Fibroblast of the aortic adventitia (primary cell): ENCODE data around the gene POLE2. TPM values are rescaled to one million over a fixed set of nuclear protein-coding genes. Genes with fewer than 3 reads are reported as not detected.
A peak's percentile ranks its signal among the peaks of the same experiment; 100 is the strongest.

ENCODE experiments used
- DNase-seq: peaks from one replicate; pipeline ENCODE4 v3.0.0-alpha.2; 2010; ENCODE audit warnings: low read depth
- H3K4me3 ChIP-seq: 2 replicates; pipeline ENCODE4 v1.5.1; 2011; ENCODE audit warnings: low read depth, mild to moderate bottlenecking, control low read depth, low read length, moderate library complexity
- total RNA-seq: library from RNA; depleted of rRNA; stranded (reverse); fragments of >200 nt; gene quantifications from 2 replicates; pipeline ENCODE4 v1.2.3, GENCODE V29; 2012; ENCODE audit warnings: low replicate concordance
- TF ChIP-seq, protein P1 (sequence below): IDR thresholded peaks from 2 replicates; pipeline ENCODE4 v1.5.1; 2011; ENCODE audit warnings: mild to moderate bottlenecking, low read length, control low read depth, inconsistent platforms; ENCODE audit not compliant: insufficient read depth

POLE2 gene
- total RNA-seq, 1 donor: 36.2 TPM

DNA sequence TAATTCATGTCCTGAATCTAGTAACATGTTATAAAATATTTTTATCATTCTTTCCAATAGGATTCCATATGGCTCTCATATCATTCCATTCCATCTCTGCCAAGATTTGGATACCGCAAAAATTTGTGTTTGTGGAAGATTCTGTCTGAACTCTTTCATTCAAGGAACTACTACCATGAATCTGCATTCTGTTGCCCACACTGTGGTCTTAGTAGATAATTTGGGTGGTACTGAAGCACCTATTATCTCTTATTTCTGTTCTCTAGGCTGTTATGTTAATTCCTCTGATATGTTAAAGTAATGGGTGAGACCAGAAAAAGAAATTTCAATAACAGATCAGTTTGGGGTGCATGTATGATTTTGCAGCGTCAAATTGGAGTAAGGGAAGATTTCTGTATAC is 73.8 kb downstream of the POLE2 start:
- DNase-seq: no peak
- H3K4me3 ChIP-seq: no peak overlapping the region
- TF ChIP-seq, protein P1, sequence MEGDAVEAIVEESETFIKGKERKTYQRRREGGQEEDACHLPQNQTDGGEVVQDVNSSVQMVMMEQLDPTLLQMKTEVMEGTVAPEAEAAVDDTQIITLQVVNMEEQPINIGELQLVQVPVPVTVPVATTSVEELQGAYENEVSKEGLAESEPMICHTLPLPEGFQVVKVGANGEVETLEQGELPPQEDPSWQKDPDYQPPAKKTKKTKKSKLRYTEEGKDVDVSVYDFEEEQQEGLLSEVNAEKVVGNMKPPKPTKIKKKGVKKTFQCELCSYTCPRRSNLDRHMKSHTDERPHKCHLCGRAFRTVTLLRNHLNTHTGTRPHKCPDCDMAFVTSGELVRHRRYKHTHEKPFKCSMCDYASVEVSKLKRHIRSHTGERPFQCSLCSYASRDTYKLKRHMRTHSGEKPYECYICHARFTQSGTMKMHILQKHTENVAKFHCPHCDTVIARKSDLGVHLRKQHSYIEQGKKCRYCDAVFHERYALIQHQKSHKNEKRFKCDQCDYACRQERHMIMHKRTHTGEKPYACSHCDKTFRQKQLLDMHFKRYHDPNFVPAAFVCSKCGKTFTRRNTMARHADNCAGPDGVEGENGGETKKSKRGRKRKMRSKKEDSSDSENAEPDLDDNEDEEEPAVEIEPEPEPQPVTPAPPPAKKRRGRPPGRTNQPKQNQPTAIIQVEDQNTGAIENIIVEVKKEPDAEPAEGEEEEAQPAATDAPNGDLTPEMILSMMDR: no peak

DNA sequence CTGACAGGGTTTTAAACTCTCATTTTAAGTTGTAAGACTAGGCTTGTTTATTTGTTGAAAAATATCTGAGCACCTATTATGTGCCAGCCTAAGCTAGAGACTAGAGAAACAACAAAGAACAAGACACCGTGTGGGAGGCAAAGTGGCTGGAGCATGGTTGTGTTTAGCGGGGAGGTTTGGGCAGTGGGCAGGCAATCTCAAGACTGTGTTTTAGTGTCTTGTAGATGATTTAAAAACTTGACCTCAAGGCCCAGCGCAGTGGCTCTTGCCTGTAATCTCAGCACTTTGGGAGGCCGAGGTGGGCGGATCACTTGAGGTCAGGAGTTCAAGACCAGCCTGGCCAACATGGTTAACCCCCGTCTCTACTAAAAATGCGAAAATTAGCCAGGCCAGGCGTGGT is 75.3 kb downstream of the POLE2 start:
- no peak overlapping the region for H3K4me3 ChIP-seq
- TF ChIP-seq, protein P1: no peak
- no peak for DNase-seq

DNA sequence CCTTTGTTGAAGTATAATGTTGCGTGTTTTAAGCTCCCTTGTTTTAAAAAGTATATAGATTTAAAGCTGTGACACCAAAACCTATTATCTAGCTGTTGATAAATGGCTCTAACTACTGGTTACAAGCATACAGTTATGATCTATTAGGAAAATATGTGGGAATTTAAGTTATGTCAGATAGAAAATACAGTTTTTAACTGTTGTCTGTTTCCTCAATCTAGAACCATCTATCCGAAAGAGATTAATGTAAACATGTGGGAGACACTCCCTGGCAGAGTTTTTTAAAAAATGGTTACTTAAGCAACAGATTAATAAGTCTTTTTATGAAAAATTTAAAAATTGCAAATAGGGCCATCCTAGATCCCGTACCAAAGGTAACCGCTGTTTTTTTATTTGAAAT is 75.8 kb downstream of the POLE2 start:
- DNase-seq: no peak
- TF ChIP-seq, protein P1: no peak
- no peak overlapping the region for H3K4me3 ChIP-seq

DNA sequence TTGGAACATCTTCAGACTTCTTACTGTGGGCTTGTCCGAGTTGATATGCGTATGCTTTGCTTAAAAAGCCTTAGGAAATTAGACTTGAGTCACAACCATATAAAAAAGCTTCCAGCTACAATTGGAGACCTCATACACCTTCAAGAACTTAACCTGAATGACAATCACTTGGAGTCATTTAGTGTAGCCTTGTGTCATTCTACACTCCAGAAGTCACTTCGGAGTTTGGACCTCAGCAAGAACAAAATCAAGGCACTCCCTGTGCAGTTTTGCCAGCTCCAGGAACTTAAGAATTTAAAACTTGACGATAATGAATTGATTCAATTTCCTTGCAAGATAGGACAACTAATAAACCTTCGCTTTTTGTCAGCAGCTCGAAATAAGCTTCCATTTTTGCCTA is 80.4 kb downstream of the POLE2 start:
- H3K4me3 ChIP-seq: no peak overlapping the region
- TF ChIP-seq, protein P1: no peak
- no peak for DNase-seq

DNA sequence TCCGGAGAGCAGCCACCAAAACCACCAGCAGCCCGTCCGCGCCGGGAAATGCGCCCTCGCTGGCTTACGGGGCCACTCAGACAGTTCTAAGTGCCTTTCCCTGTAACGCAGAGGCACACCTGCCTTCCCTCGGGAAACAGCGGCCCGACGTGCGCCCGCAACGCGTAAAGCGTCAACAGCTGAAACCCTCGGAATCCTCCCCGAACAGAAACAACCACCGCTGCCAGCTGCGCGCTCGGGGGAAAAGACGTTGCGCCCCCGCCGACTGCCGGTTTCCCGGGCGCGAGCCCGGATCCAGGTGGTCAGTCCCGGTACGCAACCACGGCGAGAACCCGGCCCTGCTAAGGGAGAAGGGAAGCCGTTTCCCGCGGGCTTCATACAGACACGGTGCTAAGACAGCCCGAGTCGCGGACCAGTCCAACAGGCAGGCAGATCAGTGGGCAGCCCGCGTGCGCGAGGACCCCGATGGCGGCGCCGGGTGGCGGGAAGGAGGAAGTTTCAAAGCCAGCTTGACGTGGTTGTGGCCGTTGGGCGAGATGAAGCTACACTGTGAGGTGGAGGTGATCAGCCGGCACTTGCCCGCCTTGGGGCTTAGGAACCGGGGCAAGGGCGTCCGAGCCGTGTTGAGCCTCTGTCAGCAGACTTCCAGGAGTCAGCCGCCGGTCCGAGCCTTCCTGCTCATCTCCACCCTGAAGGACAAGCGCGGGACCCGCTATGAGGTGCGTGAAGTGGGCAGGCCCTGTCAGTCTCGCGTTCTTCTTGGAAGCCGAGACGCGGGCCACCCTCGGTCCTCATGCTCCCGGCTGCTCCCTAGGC is 89.3 kb downstream of the POLE2 start, which contains the start of gene LRR1:
Gene LRR1, plus strand, starts transcription at position 456 of the 816 bp plus-strand sequence. Its CDS starts 81 bp downstream, at position 537.
- peak; percentile 76 for DNase-seq
- TF ChIP-seq, protein P1: no peak

DNA sequence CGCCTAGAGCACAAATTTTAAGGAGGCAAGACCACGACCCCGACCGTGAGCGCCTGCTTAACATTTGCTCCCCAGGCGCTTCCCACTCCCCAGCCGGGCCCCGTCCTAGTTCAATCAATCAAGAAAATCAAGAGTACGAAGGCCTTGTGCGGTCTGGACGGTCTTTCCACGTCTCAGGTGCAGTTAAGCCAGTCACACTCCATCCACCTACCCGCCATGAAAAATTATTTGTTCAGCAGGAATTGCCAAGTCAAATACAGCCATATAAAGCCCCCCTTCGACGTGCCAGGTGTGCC is 89.9 kb downstream of the POLE2 start:
- peak overlapping the region; percentile 99 for H3K4me3 ChIP-seq
- DNase-seq: no peak
- TF ChIP-seq, protein P1: no peak

More for the DNA sequence above, 89.3 kb downstream of the POLE2 start, which contains the start of gene LRR1:
- peak within 1 kb of the TSS; percentile 99 for H3K4me3 ChIP-seq
